ENCODE data around the gene CENPX. TPM values are rescaled to one million over a fixed set of nuclear protein-coding genes. Genes with fewer than 3 reads are reported as not detected.

CENPX gene
- polyA plus RNA-seq, 4 donors: 43.4 to 241 (median 122) TPM

DNA sequence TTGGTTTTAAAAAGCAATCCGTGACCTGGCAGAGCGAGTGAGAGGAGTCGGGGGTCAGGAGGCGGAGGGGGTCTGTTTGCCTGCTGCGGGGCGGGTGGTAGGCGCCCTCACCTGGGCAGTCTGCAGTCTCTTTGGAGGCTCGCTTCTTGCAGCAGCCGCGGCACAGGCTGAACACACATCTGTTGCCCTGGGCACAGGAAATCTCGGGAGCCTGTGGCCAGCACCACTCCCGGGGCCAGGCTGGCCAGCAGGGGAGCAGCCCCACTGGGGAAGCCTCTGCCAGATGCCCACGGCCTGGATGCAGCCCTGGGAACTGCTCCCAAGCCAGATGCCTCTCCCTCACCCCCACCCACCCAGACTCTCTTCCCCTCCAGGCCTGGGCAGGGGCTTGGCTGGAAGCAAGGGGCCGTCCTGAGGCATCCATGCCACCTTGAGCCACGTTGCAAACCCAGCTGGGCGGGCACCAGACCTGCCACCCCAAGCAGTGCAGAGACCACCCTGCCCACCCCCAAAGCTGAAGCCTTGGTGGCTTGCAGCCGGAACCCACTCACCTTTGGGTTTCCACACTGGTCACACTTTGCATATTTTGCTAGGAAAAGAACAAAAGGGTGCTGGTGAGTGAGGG lies 35.7 kb upstream of the CENPX start:
- H3K4me3 ChIP-seq (ENCODE audit: low read depth in 1 of 3, low read length in 3 of 3): no peak overlapping the region
- H3K9me3 ChIP-seq (ENCODE audit: control insufficient read depth in 2 of 2, insufficient read depth in 1 of 2, low read depth in 1 of 2, low read length in 1 of 2): no peaks in the 10 kb centered on the region
- DNase-seq: no peak
- no peaks in the 10 kb centered on the region for H3K27me3 ChIP-seq (ENCODE audit: control insufficient read depth in 3 of 3, insufficient read depth in 3 of 3, low read length in 3 of 3)
- WGBS, 3 donors: 80 to 83% (median 82%) methylated on average over 15 to 17 of the region's 17 CpGs
- no peak for FAIRE-seq
- peaks cover 0 to 1% (median 0%) of the 10 kb centered on the region in 3 donors for H3K4me1 ChIP-seq (ENCODE audit: control insufficient read depth in 3 of 3, insufficient read depth in 2 of 3, low read depth in 1 of 3, low read length in 2 of 3)
- H3K36me3 ChIP-seq (ENCODE audit: control insufficient read depth in 3 of 3, insufficient read depth in 2 of 3, low read depth in 1 of 3, low read length in 3 of 3): peaks cover 12 to 98% (median 18%) of the 10 kb centered on the region in 3 donors
- H3K27ac ChIP-seq (ENCODE audit: low read depth in 1 of 3, low read length in 2 of 3): no peak overlapping the region

DNA sequence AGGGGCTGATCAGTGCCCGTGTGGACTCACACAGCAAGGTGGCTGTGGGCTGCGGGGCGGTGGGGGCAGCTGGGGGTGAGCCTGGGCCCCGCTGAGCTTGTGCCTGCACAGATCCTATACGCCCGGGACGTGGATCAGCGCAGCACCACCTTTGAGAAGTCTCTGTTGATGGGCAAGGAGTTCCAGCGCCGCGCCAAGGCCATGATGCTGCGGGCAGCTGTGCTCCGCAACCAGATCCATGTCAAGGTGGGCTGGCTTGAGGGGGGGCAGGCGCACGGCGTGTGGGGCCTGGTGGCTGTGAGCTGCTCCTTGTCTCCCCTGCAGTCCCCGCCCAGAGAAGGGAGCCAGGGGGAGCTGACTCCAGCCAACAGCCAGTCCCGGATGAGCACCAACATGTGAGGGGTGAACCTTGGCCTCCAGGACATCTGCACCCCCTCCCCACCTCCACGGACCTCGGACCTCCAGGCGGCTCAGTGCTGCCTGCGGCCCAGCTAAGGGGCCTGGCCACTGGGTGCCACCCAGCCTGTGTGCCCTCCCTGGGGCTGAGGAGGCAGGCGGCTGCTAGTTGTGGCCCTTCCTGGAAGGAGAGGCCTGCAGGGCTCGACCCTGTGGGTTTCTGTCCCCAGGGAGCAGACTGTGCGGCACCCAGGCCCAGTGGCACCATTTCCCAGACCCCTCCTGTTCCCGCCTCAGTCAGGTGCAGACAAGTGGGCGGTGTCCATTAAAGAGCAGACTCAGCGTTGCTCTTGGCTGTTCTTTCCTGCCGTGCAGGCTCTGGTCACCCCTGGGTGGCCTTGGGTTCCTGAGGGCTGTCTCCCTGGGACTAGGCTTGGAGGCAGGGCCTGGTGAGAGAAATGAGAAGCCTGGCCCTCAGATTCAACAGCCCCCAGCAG lies 34.3 kb upstream of the CENPX start:
- peaks cover 2 to 9% (median 3%) of the 10 kb centered on the region in 3 donors for H3K4me1 ChIP-seq (ENCODE audit: control insufficient read depth in 3 of 3, insufficient read depth in 2 of 3, low read depth in 1 of 3, low read length in 2 of 3)
- DNase-seq (no peak), FAIRE-seq (no peak)
- no peak overlapping the region for H3K4me3 ChIP-seq (ENCODE audit: low read depth in 1 of 3, low read length in 3 of 3)
- H3K27ac ChIP-seq (ENCODE audit: low read depth in 1 of 3, low read length in 2 of 3): no peak overlapping the region
- peaks cover 11 to 90% (median 18%) of the 10 kb centered on the region in 3 donors for H3K36me3 ChIP-seq (ENCODE audit: control insufficient read depth in 3 of 3, insufficient read depth in 2 of 3, low read depth in 1 of 3, low read length in 3 of 3)
- 77 to 79% (median 77%) methylated on average over 29 of the region's 29 CpGs for WGBS, 3 donors
- H3K27me3 ChIP-seq (ENCODE audit: control insufficient read depth in 3 of 3, insufficient read depth in 3 of 3, low read length in 3 of 3): no peaks in the 10 kb centered on the region
- H3K9me3 ChIP-seq (ENCODE audit: control insufficient read depth in 2 of 2, insufficient read depth in 1 of 2, low read depth in 1 of 2, low read length in 1 of 2): no peaks in the 10 kb centered on the region

- H3K4me3 ChIP-seq (ENCODE audit: low read depth in 1 of 3, low read length in 3 of 3): no peak overlapping the region
- DNase-seq: no peak
- peaks cover 9 to 82% (median 18%) of the 10 kb centered on the region in 3 donors for H3K36me3 ChIP-seq (ENCODE audit: control insufficient read depth in 3 of 3, insufficient read depth in 2 of 3, low read depth in 1 of 3, low read length in 3 of 3)
Observed at GRCh38 chr17:82055965-82056728, 33.5 kb upstream of the CENPX start.

GRCh38 chr17:82055023-82055964 lies 32.6 kb upstream of the CENPX start:
- 86 to 89% (median 86%) methylated on average over 17 to 26 of the region's 26 CpGs for WGBS, 3 donors
- H3K9me3 ChIP-seq (ENCODE audit: control insufficient read depth in 2 of 2, insufficient read depth in 1 of 2, low read depth in 1 of 2, low read length in 1 of 2): no peaks in the 10 kb centered on the region
- DNase-seq (no peak), FAIRE-seq (no peak)
- H3K27ac ChIP-seq (ENCODE audit: low read depth in 1 of 3, low read length in 2 of 3): no peak overlapping the region
- H3K27me3 ChIP-seq (ENCODE audit: control insufficient read depth in 3 of 3, insufficient read depth in 3 of 3, low read length in 3 of 3): no peaks in the 10 kb centered on the region
- H3K4me1 ChIP-seq (ENCODE audit: control insufficient read depth in 3 of 3, insufficient read depth in 2 of 3, low read depth in 1 of 3, low read length in 2 of 3): peaks cover 2 to 15% (median 4%) of the 10 kb centered on the region in 3 donors
- no peak overlapping the region for H3K4me3 ChIP-seq (ENCODE audit: low read depth in 1 of 3, low read length in 3 of 3)
- peaks cover 8 to 76% (median 18%) of the 10 kb centered on the region in 3 donors for H3K36me3 ChIP-seq (ENCODE audit: control insufficient read depth in 3 of 3, insufficient read depth in 2 of 3, low read depth in 1 of 3, low read length in 3 of 3)

More at GRCh38 chr17:82055965-82056728, 33.5 kb upstream of the CENPX start:
- Histone ChIP-seq H3K27me3 (ENCODE audit: control insufficient read depth in 3 of 3, insufficient read depth in 3 of 3, low read length in 3 of 3) (no peaks in the 10 kb centered on the region), H3K27ac (ENCODE audit: low read depth in 1 of 3, low read length in 2 of 3) (no peak overlapping the region), H3K9me3 (ENCODE audit: control insufficient read depth in 2 of 2, insufficient read depth in 1 of 2, low read depth in 1 of 2, low read length in 1 of 2) (no peaks in the 10 kb centered on the region), H3K4me1 (ENCODE audit: control insufficient read depth in 3 of 3, insufficient read depth in 2 of 3, low read depth in 1 of 3, low read length in 2 of 3) (peaks cover 2 to 9% (median 3%) of the 10 kb centered on the region in 3 donors)
- FAIRE-seq: no peak
- WGBS, 3 donors: 89 to 91% (median 91%) methylated on average over 26 to 28 of the region's 28 CpGs

- no peaks in the 10 kb centered on the region for H3K27me3 ChIP-seq (ENCODE audit: control insufficient read depth in 3 of 3, insufficient read depth in 3 of 3, low read length in 3 of 3)
- H3K27ac ChIP-seq (ENCODE audit: low read depth in 1 of 3, low read length in 2 of 3): no peak overlapping the region
- H3K4me1 ChIP-seq (ENCODE audit: control insufficient read depth in 3 of 3, insufficient read depth in 2 of 3, low read depth in 1 of 3, low read length in 2 of 3): peaks cover 2 to 18% (median 4%) of the 10 kb centered on the region in 3 donors
- H3K4me3 ChIP-seq (ENCODE audit: low read depth in 1 of 3, low read length in 3 of 3): no peak overlapping the region
- FAIRE-seq: no peak
- 92 to 94% (median 93%) methylated on average over 33 to 38 of the region's 38 CpGs for WGBS, 3 donors
- no peak for DNase-seq
- peaks cover 2 to 76% (median 18%) of the 10 kb centered on the region in 3 donors for H3K36me3 ChIP-seq (ENCODE audit: control insufficient read depth in 3 of 3, insufficient read depth in 2 of 3, low read depth in 1 of 3, low read length in 3 of 3)
- no peaks in the 10 kb centered on the region for H3K9me3 ChIP-seq (ENCODE audit: control insufficient read depth in 2 of 2, insufficient read depth in 1 of 2, low read depth in 1 of 2, low read length in 1 of 2)
Observed at GRCh38 chr17:82054351-82055022, 31.8 kb upstream of the CENPX start.

- no peak overlapping the region for H3K4me3 ChIP-seq (ENCODE audit: low read depth in 1 of 3, low read length in 3 of 3)
- H3K36me3 ChIP-seq (ENCODE audit: control insufficient read depth in 3 of 3, insufficient read depth in 2 of 3, low read depth in 1 of 3, low read length in 3 of 3): peaks cover 2 to 76% (median 16%) of the 10 kb centered on the region in 3 donors
- H3K4me1 ChIP-seq (ENCODE audit: control insufficient read depth in 3 of 3, insufficient read depth in 2 of 3, low read depth in 1 of 3, low read length in 2 of 3): peaks cover 2 to 18% (median 4%) of the 10 kb centered on the region in 3 donors
- FAIRE-seq (no peak), DNase-seq (no peak)
- H3K27me3 ChIP-seq (ENCODE audit: control insufficient read depth in 3 of 3, insufficient read depth in 3 of 3, low read length in 3 of 3): no peaks in the 10 kb centered on the region
- 95 to 97% (median 95%) methylated on average over 28 of the region's 28 CpGs for WGBS, 3 donors
- H3K27ac ChIP-seq (ENCODE audit: low read depth in 1 of 3, low read length in 2 of 3): no peak overlapping the region
- H3K9me3 ChIP-seq (ENCODE audit: control insufficient read depth in 2 of 2, insufficient read depth in 1 of 2, low read depth in 1 of 2, low read length in 1 of 2): no peaks in the 10 kb centered on the region
Observed at GRCh38 chr17:82053556-82054263, 31.0 kb upstream of the CENPX start.

DNA sequence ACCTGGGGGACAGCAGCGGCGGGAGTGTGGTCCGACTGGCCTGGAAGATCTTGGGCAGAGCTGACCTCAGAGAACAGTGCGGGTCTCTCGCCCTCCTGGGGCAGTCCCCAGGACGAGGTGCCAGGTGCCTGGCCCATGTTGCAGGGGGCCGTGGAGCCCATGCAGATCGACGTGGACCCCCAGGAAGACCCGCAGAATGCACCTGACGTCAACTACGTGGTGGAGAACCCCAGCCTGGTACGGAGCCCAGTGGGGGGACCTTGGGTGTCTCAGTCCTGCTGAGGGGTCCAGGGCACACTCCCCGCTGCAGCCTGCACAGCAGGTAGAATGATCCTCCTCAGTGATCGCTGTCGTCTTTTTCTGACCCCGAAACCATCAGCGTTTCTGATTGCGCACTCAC lies 30.5 kb upstream of the CENPX start:
- peak overlapping the region in 2 of 3 donors; percentile 64 to 98 for H3K4me3 ChIP-seq (ENCODE audit: low read depth in 1 of 3, low read length in 3 of 3)
- FAIRE-seq (no peak), DNase-seq (no peak)
- H3K9me3 ChIP-seq (ENCODE audit: control insufficient read depth in 2 of 2, insufficient read depth in 1 of 2, low read depth in 1 of 2, low read length in 1 of 2): no peaks in the 10 kb centered on the region
- H3K27ac ChIP-seq (ENCODE audit: low read depth in 1 of 3, low read length in 2 of 3): no peak overlapping the region
- 90 to 93% (median 91%) methylated on average over 16 to 19 of the region's 19 CpGs for WGBS, 3 donors
- no peaks in the 10 kb centered on the region for H3K27me3 ChIP-seq (ENCODE audit: control insufficient read depth in 3 of 3, insufficient read depth in 3 of 3, low read length in 3 of 3)
- peaks cover 2 to 18% (median 4%) of the 10 kb centered on the region in 3 donors for H3K4me1 ChIP-seq (ENCODE audit: control insufficient read depth in 3 of 3, insufficient read depth in 2 of 3, low read depth in 1 of 3, low read length in 2 of 3)
- peaks cover 2 to 76% (median 17%) of the 10 kb centered on the region in 3 donors for H3K36me3 ChIP-seq (ENCODE audit: control insufficient read depth in 3 of 3, insufficient read depth in 2 of 3, low read depth in 1 of 3, low read length in 3 of 3)
